C4-2B (cell line): Measurements from ENCODE around the gene MIER3.

Source experiments
- H3K27ac ChIP-seq: fragments of 450-650 bp; 2 replicates; pipeline ENCODE4 v1.5.1; 2017
- CTCF ChIP-seq: fragments of 450-650 bp; conservative IDR thresholded peaks from 2 replicates; pipeline ENCODE4 v1.5.1; 2017; ENCODE audit warnings: mild to moderate bottlenecking
- ZFX ChIP-seq: fragments of 450-650 bp; IDR thresholded peaks from 2 replicates; pipeline ENCODE4 v1.6.1; 2017

MIER3 gene

GRCh38 chr5:56913766-56914165 lies 38.2 kb downstream of the MIER3 start:
- no peak for TF ChIP-seq CTCF
- no peak for TF ChIP-seq ZFX

GRCh38 chr5:56910210-56910965 lies 41.5 kb downstream of the MIER3 start:
- peak overlapping the region; percentile 88 for H3K27ac ChIP-seq
- TF ChIP-seq CTCF, result no peak
- TF ChIP-seq ZFX, result peak; percentile 39; the same call in 1 of the 2 replicates

More at GRCh38 chr5:56913766-56914165, 38.2 kb downstream of the MIER3 start:
- H3K27ac ChIP-seq, result no peak overlapping the region

GRCh38 chr5:56909294-56910209 lies 42.4 kb downstream of the MIER3 start, which contains the start of gene SETD9:
Gene SETD9 (plus strand): TSS chr5:56909596. CDS start chr5:56909646, 50 bp downstream.
- H3K27ac ChIP-seq, result peak within 1 kb of the TSS; percentile 88
- TF ChIP-seq ZFX, result peak; percentile 56
- no peak for TF ChIP-seq CTCF

- no peak for TF ChIP-seq ZFX
- TF ChIP-seq CTCF, result no peak
- H3K27ac ChIP-seq, result peak overlapping the region; percentile 88
Measured at GRCh38 chr5:56908942-56909293, 43.0 kb downstream of the MIER3 start.

- no peak overlapping the region for H3K27ac ChIP-seq
- TF ChIP-seq CTCF (peak; percentile 79), ZFX (no peak)
Measured at GRCh38 chr5:56900858-56901578, 50.9 kb downstream of the MIER3 start.

- no peak overlapping the region for H3K27ac ChIP-seq
- no peak for TF ChIP-seq CTCF
- no peak for TF ChIP-seq ZFX
Measured at GRCh38 chr5:56900395-56900794, 51.5 kb downstream of the MIER3 start.
